ENCODE data around the gene FNDC3B.

Gene FNDC3B

GRCh38 chr3:172096881-172097420 lies 57.6 kb downstream of the FNDC3B start (continued):
- TF ChIP-seq ZFP41 (tag by site-specific recombination; IDR thresholded peaks at IDR 0.05; ENCODE audit: borderline replicate concordance) (no peak), INSM2 (tag by site-specific recombination; IDR thresholded peaks at IDR 0.05) (0 out of 2 replicates have a peak, but pooled peaks have one; percentile 16), ZBTB8A (tag by site-specific recombination; IDR thresholded peaks at IDR 0.05) (no peak), ZNF629 (tag by site-specific recombination; IDR thresholded peaks at IDR 0.05) (peak; percentile 48; the same call in 1 of the 2 replicates), TSHZ1 (tag by site-specific recombination; IDR thresholded peaks at IDR 0.05; ENCODE audit: borderline replicate concordance) (0 out of 2 replicates have a peak, but pooled peaks have one; percentile 29), ZNF530 (tag by site-specific recombination; IDR thresholded peaks at IDR 0.05; ENCODE audit: low read depth) (no peak), SP3 (tag by site-specific recombination; IDR thresholded peaks at IDR 0.05) (no peak), ZSCAN16 (tag by site-specific recombination; IDR thresholded peaks at IDR 0.05) (no peak), ZNF274 (IDR thresholded peaks at IDR 0.05; ENCODE audit: low read length) (no peak), ZNF274 (tag by site-specific recombination; IDR thresholded peaks at IDR 0.05; ENCODE audit: borderline replicate concordance) (no peak), ZNF626 (tag by site-specific recombination; IDR thresholded peaks at IDR 0.05) (no peak), PRDM6 (tag by site-specific recombination; IDR thresholded peaks at IDR 0.05) (peak; percentile 62), ZNF600 (tag by site-specific recombination; IDR thresholded peaks at IDR 0.05) (peak; percentile 42; the same call in 1 of the 2 replicates), ZNF654 (tag by site-specific recombination; IDR thresholded peaks at IDR 0.05; ENCODE audit: low read depth) (no peak), ZNF292 (tag by site-specific recombination; IDR thresholded peaks at IDR 0.05; ENCODE audit: borderline replicate concordance, low read depth) (no peak), PATZ1 (tag by site-specific recombination; IDR thresholded peaks at IDR 0.05) (no peak), ZNF398 (tag by site-specific recombination; IDR thresholded peaks at IDR 0.05) (no peak), ZNF548 (tag by site-specific recombination; IDR thresholded peaks at IDR 0.05) (no peak), HOXD13 (CRISPR knock-in tag; IDR thresholded peaks at IDR 0.05; ENCODE audit: borderline replicate concordance) (peak; percentile 32; the same call in 1 of the 2 replicates), ZNF341 (tag by site-specific recombination; IDR thresholded peaks at IDR 0.05; ENCODE audit: low read depth) (peak; percentile 25; the same call in 1 of the 2 replicates), ZBTB44 (tag by site-specific recombination; IDR thresholded peaks at IDR 0.05) (no peak), OVOL3 (tag by site-specific recombination; IDR thresholded peaks at IDR 0.05) (no peak), PRDM10 (tag by site-specific recombination; IDR thresholded peaks at IDR 0.05) (peak; percentile 94)
